SK-N-MC (cell line): ENCODE data around the gene MTHFD1.

Source experiments
- EZH2 ChIP-seq: fragments of 200-600 bp; sonication (generic); IDR thresholded peaks from one replicate; pipeline ENCODE4 v1.6.1; 2017; ENCODE audit warnings: antibody characterized with exemption
- POLR2AphosphoS5 ChIP-seq: IDR thresholded peaks from 2 replicates; pipeline ENCODE4 v1.6.1; 2012; ENCODE audit warnings: mild to moderate bottlenecking, low read depth, low read length, borderline replicate concordance

DNA sequence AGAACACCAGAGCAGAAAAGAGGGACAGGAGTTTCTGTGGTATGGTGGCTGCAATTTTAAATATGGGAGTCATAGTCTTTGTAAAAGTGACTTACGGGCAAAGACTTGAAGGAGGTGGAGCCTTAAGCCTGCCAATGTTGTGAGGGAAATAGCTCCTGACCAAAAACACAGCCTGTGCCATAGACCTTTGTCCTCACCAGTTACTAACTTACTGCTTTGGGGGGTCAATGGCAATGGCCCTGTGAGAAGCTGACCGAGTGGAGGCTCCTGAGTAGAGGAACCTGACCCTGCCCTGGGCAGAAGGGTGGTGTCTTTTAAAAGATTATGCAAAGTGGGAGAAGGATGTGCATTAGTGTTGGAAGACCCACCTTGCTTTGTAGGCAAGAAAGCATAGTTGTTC, 3.8 kb downstream of the MTHFD1 start:
- TF ChIP-seq EZH2 (no peak), POLR2AphosphoS5 (no peak)
